Smooth muscle cell (in vitro differentiated cells): ENCODE measurements around the gene PABPC1L. TPM values are rescaled to one million over a fixed set of nuclear protein-coding genes. Genes with fewer than 3 reads are reported as not detected.

Experiments
- DNase-seq: peaks from one replicate; lab custom pipeline; 2025; ENCODE audit not compliant: unreplicated experiment; lab: John Stamatoyannopoulos, UW
- H2AFZ ChIP-seq: fragments of 200-600 bp; sonication (generic); 2 replicates; pipeline ENCODE4 v1.6.0; 2016; ENCODE audit warnings: antibody characterized with exemption, low read depth, mild to moderate bottlenecking
- H3F3A ChIP-seq: fragments of 200-600 bp; sonication (generic); 2 replicates; pipeline ENCODE4 v1.6.0; 2017; ENCODE audit warnings: antibody characterized with exemption, low read depth
- H3K27ac ChIP-seq: fragments of 200-600 bp; sonication (generic); 2 replicates; pipeline ENCODE4 v1.5.1; 2016; ENCODE audit warnings: low read depth, mild to moderate bottlenecking
- H3K27me3 ChIP-seq: fragments of 200-600 bp; sonication (generic); 2 replicates; pipeline ENCODE4 v1.6.1; 2016; ENCODE audit warnings: low read depth, mild to moderate bottlenecking
- H3K36me3 ChIP-seq: fragments of 200-600 bp; sonication (generic); 2 replicates; pipeline ENCODE4 v1.5.1; 2016; ENCODE audit warnings: low read depth
- H3K4me1 ChIP-seq: fragments of 200-600 bp; sonication (generic); 2 replicates; pipeline ENCODE4 v1.5.1; 2016; ENCODE audit warnings: low read depth
- H3K4me2 ChIP-seq: fragments of 200-600 bp; sonication (generic); 2 replicates; pipeline ENCODE4 v1.6.0; 2016; ENCODE audit warnings: mild to moderate bottlenecking
- H3K4me3 ChIP-seq: fragments of 200-600 bp; sonication (generic); 2 replicates; pipeline ENCODE4 v1.5.1; 2016; ENCODE audit warnings: mild to moderate bottlenecking
- H3K79me2 ChIP-seq: fragments of 200-600 bp; sonication (generic); 2 replicates; pipeline ENCODE4 v1.6.0; 2016; ENCODE audit warnings: low read depth, mild to moderate bottlenecking
- H3K9ac ChIP-seq: fragments of 200-600 bp; sonication (generic); 2 replicates; pipeline ENCODE4 v1.6.0; 2016; ENCODE audit warnings: low read depth
- H3K9me3 ChIP-seq: fragments of 200-600 bp; sonication (generic); replicated peaks from 2 replicates; pipeline ENCODE4 v1.5.1; 2016; ENCODE audit warnings: low read depth
- H4K20me1 ChIP-seq: fragments of 200-600 bp; sonication (generic); 2 replicates; pipeline ENCODE4 v1.6.0; 2016; ENCODE audit warnings: low read depth
- CTCF ChIP-seq: fragments of 200-600 bp; sonication (generic); IDR thresholded peaks from 2 replicates; pipeline ENCODE4 v1.5.1; 2017; ENCODE audit warnings: borderline replicate concordance, mild to moderate bottlenecking, antibody characterized with exemption; ENCODE audit not compliant: insufficient read depth, poor library complexity, severe bottlenecking
- WGBS: methylation state at CpG from one replicate; pipeline ENCODE4 v1.1.7; 2016; ENCODE audit warnings: low lambda C conversion rate; 5-methylcytosine and 5-hydroxymethylcytosine counted together
- polyA plus RNA-seq: library from polyadenylated mRNA; unstranded; fragments of >200 nt; fragmentation: Nextera tagmentation; extraction: Ambion mirVana; gene quantifications from 2 replicates; pipeline ENCODE4 v1.2.1, GENCODE V29; 2016
- total RNA-seq: library from RNA; depleted of rRNA; stranded (reverse); fragments of >200 nt; gene quantifications from 2 replicates; pipeline ENCODE4 v1.2.3, GENCODE V29; 2014

The PABPC1L gene
- total and polyA plus RNA-seq, 2 experiments from 2014 or later, result 8.9 to 12.3 TPM

GRCh38 chr20:44942264-44942973, 32.6 kb downstream of the PABPC1L start:
- no peak for TF ChIP-seq CTCF
- Histone ChIP-seq H3K9ac (no peak overlapping the region), H3K9me3 (no peaks in the 10 kb centered on the region), H2AFZ (no peak overlapping the region), H3K4me1 (no peaks in the 10 kb centered on the region), H3K4me2 (no peak overlapping the region), H3K27me3 (no peaks in the 10 kb centered on the region), H3K27ac (no peak overlapping the region), H3K79me2 (no peaks in the 10 kb centered on the region), H3F3A (peaks cover 6% of the 10 kb centered on the region), H3K36me3 (no peaks in the 10 kb centered on the region), H4K20me1 (peaks cover 22% of the 10 kb centered on the region), H3K4me3 (no peak overlapping the region)
- DNase-seq, result no peak
- WGBS, result 96% methylated on average over 4 of the region's 4 CpGs

- Histone ChIP-seq H3K27me3 (no peaks in the 10 kb centered on the region), H3K36me3 (no peaks in the 10 kb centered on the region)
Measured at GRCh38 chr20:44943828-44944227, 34.0 kb downstream of the PABPC1L start.

GRCh38 chr20:44945261-44945660, 35.4 kb downstream of the PABPC1L start:
- Histone ChIP-seq H3K9ac (no peak overlapping the region), H3K4me1 (no peaks in the 10 kb centered on the region), H3K4me2 (no peak overlapping the region), H3K4me3 (no peak overlapping the region), H3K9me3 (no peaks in the 10 kb centered on the region), H4K20me1 (peaks cover 22% of the 10 kb centered on the region), H3K27me3 (no peaks in the 10 kb centered on the region), H3F3A (peaks cover 6% of the 10 kb centered on the region), H3K36me3 (no peaks in the 10 kb centered on the region), H2AFZ (no peak overlapping the region), H3K27ac (no peak overlapping the region), H3K79me2 (no peaks in the 10 kb centered on the region)
- 97% methylated on average over 6 of the region's 6 CpGs for WGBS
- DNase-seq, result no peak
- no peak for TF ChIP-seq CTCF

More at GRCh38 chr20:44943828-44944227, 34.0 kb downstream of the PABPC1L start:
- no peaks in the 10 kb centered on the region for H3K9me3 ChIP-seq
- H3K9ac ChIP-seq, result no peak overlapping the region
- no peaks in the 10 kb centered on the region for H3K79me2 ChIP-seq
- no peak overlapping the region for H3K27ac ChIP-seq
- no peak for DNase-seq
- H3K4me1 ChIP-seq, result no peaks in the 10 kb centered on the region
- no peak overlapping the region for H3K4me2 ChIP-seq
- H3F3A ChIP-seq, result peaks cover 6% of the 10 kb centered on the region
- H3K4me3 ChIP-seq, result no peak overlapping the region
- H2AFZ ChIP-seq, result no peak overlapping the region
- TF ChIP-seq CTCF, result no peak
- 96% methylated on average over 4 of the region's 4 CpGs for WGBS
- H4K20me1 ChIP-seq, result peaks cover 22% of the 10 kb centered on the region

- peaks cover 6% of the 10 kb centered on the region for H3F3A ChIP-seq
- TF ChIP-seq CTCF, result no peak
- no peaks in the 10 kb centered on the region for H3K27me3 ChIP-seq
- no peak overlapping the region for H3K27ac ChIP-seq
- H3K9ac ChIP-seq, result no peak overlapping the region
- no peak overlapping the region for H2AFZ ChIP-seq
- no peak overlapping the region for H3K4me3 ChIP-seq
- H3K4me2 ChIP-seq, result no peak overlapping the region
- H3K36me3 ChIP-seq, result peaks cover 2% of the 10 kb centered on the region
- DNase-seq, result no peak
- WGBS, result 98% methylated on average over 2 of the region's 2 CpGs
- no peaks in the 10 kb centered on the region for H3K9me3 ChIP-seq
- no peaks in the 10 kb centered on the region for H3K79me2 ChIP-seq
- peaks cover 19% of the 10 kb centered on the region for H4K20me1 ChIP-seq
- no peaks in the 10 kb centered on the region for H3K4me1 ChIP-seq
Measured at GRCh38 chr20:44946271-44946852, 36.5 kb downstream of the PABPC1L start.
